Measurements from ENCODE around the gene AFAP1L1.
A peak's percentile ranks its signal among the peaks of the same experiment; 100 is the strongest.

AFAP1L1 gene

GRCh38 chr5:149352169-149352568, 80.5 kb downstream of the AFAP1L1 start:
- no peak for DNase-seq (ENCODE audit: low read depth)

GRCh38 chr5:149353911-149354310, 82.3 kb downstream of the AFAP1L1 start:
- no peak for DNase-seq (ENCODE audit: low read depth)

- DNase-seq (ENCODE audit: low read depth), result no peak
These were observed 84.0 kb downstream of the AFAP1L1 start for GRCh38 chr5:149355688-149356087.

- no peak for DNase-seq (ENCODE audit: low read depth)
These were observed 84.7 kb downstream of the AFAP1L1 start for GRCh38 chr5:149356391-149356790.

GRCh38 chr5:149357370-149358293, 86.0 kb downstream of the AFAP1L1 start, which contains the start of gene PCYOX1L:
Gene PCYOX1L, plus strand, starts transcription at chr5:149358046. Its CDS starts 23 bp downstream, at chr5:149358069.
- DNase-seq (ENCODE audit: low read depth), result peak; percentile 87

- peak; percentile 11 for DNase-seq (ENCODE audit: low read depth)
These were observed 86.6 kb downstream of the AFAP1L1 start for GRCh38 chr5:149358294-149358651.

- no peak for DNase-seq (ENCODE audit: low read depth)
These were observed 87.3 kb downstream of the AFAP1L1 start for GRCh38 chr5:149358868-149359495.

- DNase-seq (ENCODE audit: low read depth), result no peak
These were observed 88.6 kb downstream of the AFAP1L1 start for GRCh38 chr5:149360272-149360671.

- no peak for DNase-seq (ENCODE audit: low read depth)
These were observed 90.9 kb downstream of the AFAP1L1 start for GRCh38 chr5:149362541-149362940.

- DNase-seq (ENCODE audit: low read depth), result no peak
These were observed 91.7 kb downstream of the AFAP1L1 start for GRCh38 chr5:149363358-149363757.

GRCh38 chr5:149363936-149364335, 92.3 kb downstream of the AFAP1L1 start:
- DNase-seq (ENCODE audit: low read depth), result no peak

- DNase-seq (ENCODE audit: low read depth), result no peak
These were observed 93.1 kb downstream of the AFAP1L1 start for GRCh38 chr5:149364719-149365118.

GRCh38 chr5:149365418-149365817, 93.8 kb downstream of the AFAP1L1 start:
- DNase-seq (ENCODE audit: low read depth), result no peak

- DNase-seq (ENCODE audit: low read depth), result no peak
These were observed 94.6 kb downstream of the AFAP1L1 start for GRCh38 chr5:149366169-149366729.

- DNase-seq (ENCODE audit: low read depth), result no peak
These were observed 95.8 kb downstream of the AFAP1L1 start for GRCh38 chr5:149367249-149367971.

- DNase-seq (ENCODE audit: low read depth), result no peak
These were observed 96.5 kb downstream of the AFAP1L1 start for GRCh38 chr5:149367972-149368645.

- DNase-seq (ENCODE audit: low read depth), result no peak
These were observed 99.2 kb downstream of the AFAP1L1 start for GRCh38 chr5:149370878-149371277.

- DNase-seq (ENCODE audit: low read depth), result peak; percentile 42
These were observed 99.8 kb downstream of the AFAP1L1 start for GRCh38 chr5:149371296-149371962.

- no peak for DNase-seq (ENCODE audit: low read depth)
These were observed 100.6 kb downstream of the AFAP1L1 start for GRCh38 chr5:149372076-149372795.

- DNase-seq (ENCODE audit: low read depth), result no peak
These were observed 101.3 kb downstream of the AFAP1L1 start for GRCh38 chr5:149372932-149373331.

Measured in stimulated activated CD8-positive, alpha-beta memory T cell treated with anti-CD3 and anti-CD28 coated beads, Interleukin-12 subunit alpha, Interleukin-12 subunit beta, amount 100 ng/mL, for 4 hours (primary cell).